ENCODE results near the gene QKI. TPM values are rescaled to one million over a fixed set of nuclear protein-coding genes. Genes with fewer than 3 reads are reported as not detected.

QKI gene
- total RNA-seq, 3 donors from 2014 or later = 158 to 304 (median 172) TPM

- DNase-seq (ENCODE audit: low spot score in 2 of 2) = no peak
- Histone ChIP-seq H3K9me3 (no peaks in the 10 kb centered on the region), H3K27me3 (no peaks in the 10 kb centered on the region), H3K27ac (no peak overlapping the region), H3K4me1 (no peaks in the 10 kb centered on the region), H3K4me3 (no peak overlapping the region), H3K36me3 (no peaks in the 10 kb centered on the region)
- intact Hi-C loops (cut with DNase I; ENCODE audit: low total_unique reads) = loop anchor here (5.0 kb wide), 1 partner anchor 328 kb away; no protein-coding TSS in a partner anchor
- TF ChIP-seq POLR2A (IDR thresholded peaks at IDR 0.05) (no peak), CTCF (IDR thresholded peaks at IDR 0.05) (no peak), POLR2AphosphoS5 (IDR thresholded peaks at IDR 0.05) (no peak)
These were observed 43.9 kb upstream of the QKI start for GRCh38 chr6:163370464-163371117.

GRCh38 chr6:163371129-163371528 lies 43.4 kb upstream of the QKI start:
- Histone ChIP-seq H3K27me3 (no peaks in the 10 kb centered on the region), H3K27ac (no peak overlapping the region), H3K4me1 (no peaks in the 10 kb centered on the region), H3K36me3 (no peaks in the 10 kb centered on the region), H3K4me3 (no peak overlapping the region), H3K9me3 (no peaks in the 10 kb centered on the region)
- intact Hi-C loops (cut with DNase I; ENCODE audit: low total_unique reads) = loop anchor here (5.0 kb wide), 1 partner anchor 329 kb away; no protein-coding TSS in a partner anchor
- TF ChIP-seq POLR2A (IDR thresholded peaks at IDR 0.05) = no peak
- TF ChIP-seq CTCF (IDR thresholded peaks at IDR 0.05) = no peak
- TF ChIP-seq POLR2AphosphoS5 (IDR thresholded peaks at IDR 0.05) = no peak
- no peak for DNase-seq (ENCODE audit: low spot score in 2 of 2)

- intact Hi-C loops (cut with DNase I; ENCODE audit: low total_unique reads) = loop anchor here (5.0 kb wide), 1 partner anchor 331 kb away; no protein-coding TSS in a partner anchor
These were observed 41.3 kb upstream of the QKI start for GRCh38 chr6:163373240-163373639.

GRCh38 chr6:163375361-163375760 lies 39.2 kb upstream of the QKI start:
- TF ChIP-seq POLR2A (IDR thresholded peaks at IDR 0.05) (no peak), CTCF (IDR thresholded peaks at IDR 0.05) (no peak)
- intact Hi-C loops (cut with DNase I; ENCODE audit: low total_unique reads) = no loop called here
- Histone ChIP-seq H3K4me3 (no peak overlapping the region), H3K4me1 (no peaks in the 10 kb centered on the region), H3K27ac (no peak overlapping the region), H3K9me3 (no peaks in the 10 kb centered on the region), H3K36me3 (no peaks in the 10 kb centered on the region), H3K27me3 (no peaks in the 10 kb centered on the region)
- DNase-seq (ENCODE audit: low spot score in 2 of 2) = no peak

More at GRCh38 chr6:163373240-163373639, 41.3 kb upstream of the QKI start:
- TF ChIP-seq POLR2AphosphoS5 (IDR thresholded peaks at IDR 0.05) = no peak
- no peak for TF ChIP-seq CTCF (IDR thresholded peaks at IDR 0.05)
- TF ChIP-seq POLR2A (IDR thresholded peaks at IDR 0.05) = no peak
- DNase-seq (ENCODE audit: low spot score in 2 of 2) = no peak
- no peaks in the 10 kb centered on the region for H3K9me3 ChIP-seq
- H3K27ac ChIP-seq = no peak overlapping the region
- H3K36me3 ChIP-seq = no peaks in the 10 kb centered on the region
- no peaks in the 10 kb centered on the region for H3K27me3 ChIP-seq
- H3K4me3 ChIP-seq = no peak overlapping the region
- H3K4me1 ChIP-seq = no peaks in the 10 kb centered on the region

GRCh38 chr6:163376187-163376586 lies 38.3 kb upstream of the QKI start:
- no peaks in the 10 kb centered on the region for H3K27me3 ChIP-seq
- no peak for TF ChIP-seq POLR2AphosphoS5 (IDR thresholded peaks at IDR 0.05)
- intact Hi-C loops (cut with DNase I; ENCODE audit: low total_unique reads) = no loop called here
- H3K4me1 ChIP-seq = no peaks in the 10 kb centered on the region
- no peak overlapping the region for H3K27ac ChIP-seq
- H3K9me3 ChIP-seq = no peaks in the 10 kb centered on the region
- no peak for DNase-seq (ENCODE audit: low spot score in 2 of 2)
- no peak overlapping the region for H3K4me3 ChIP-seq
- H3K36me3 ChIP-seq = no peaks in the 10 kb centered on the region

All from breast epithelium (tissue), 4 donors.